NK-92 treated with Interleukin-12 subunit alpha and Interleukin-12 subunit beta, amount 100 ng/mL, for 24 hours (cell line): Measurements from ENCODE around the gene CPO.

Experiments used
- DNase-seq: peaks from one replicate; lab custom pipeline; 2025; lab: John Stamatoyannopoulos, UW

Gene CPO

DNA sequence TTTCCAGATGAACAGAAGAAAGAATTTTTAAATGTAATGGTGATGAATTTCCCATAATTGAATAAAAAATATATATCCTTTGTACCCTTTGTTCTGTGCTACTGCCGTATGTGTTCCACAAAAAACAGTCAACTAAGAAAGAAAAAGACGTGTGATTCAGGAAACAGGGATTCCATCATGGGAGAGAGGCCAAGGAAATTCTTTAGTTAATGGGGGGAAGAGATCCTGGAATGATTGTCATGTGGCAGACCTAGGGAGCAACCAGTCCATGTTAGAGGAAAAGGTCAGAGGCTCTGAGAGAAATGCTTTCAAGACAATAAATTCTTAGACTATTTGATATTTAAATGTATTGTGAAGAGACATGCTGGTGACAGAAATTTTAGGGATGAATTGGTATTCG lies 76.6 kb downstream of the CPO start:
- no peak for DNase-seq
